GM13976 (cell line): Measurements from ENCODE around the gene ZNF83.
"Not testable (repeated sequence)": the region's sequence is repeated elsewhere in the genome, so short reads cannot be mapped to it uniquely, and the experiment has no call there.

Source experiments
- DNase-seq: peaks from one replicate; pipeline ENCODE4 v3.0.0; 2012; ENCODE audit warnings: low spot score
- CTCF ChIP-seq: IDR thresholded peaks from 2 replicates; pipeline ENCODE4 v1.5.1; 2012; ENCODE audit warnings: borderline replicate concordance, mild to moderate bottlenecking; ENCODE audit not compliant: insufficient read depth; ENCODE audit errors: extremely low read depth, missing control alignments, control extremely low read depth
- in situ Hi-C: fragments of 300-500 bp; cut with MboI; formaldehyde crosslinking; loops from one replicate; pipeline ENCODE4 v1.12.0; 2022; ENCODE audit warnings: low sequenced_read_pairs, mixed read lengths, inconsistent platforms; ENCODE audit not compliant: unreplicated experiment

The ZNF83 gene

GRCh38 chr19:52599241-52599640, 38.9 kb downstream of the ZNF83 start:
- in situ Hi-C loops, result no loop called here
- TF ChIP-seq CTCF, result no peak
- DNase-seq, result no peak

- in situ Hi-C loops, DNase-seq: not testable (repeated sequence)
Measured at GRCh38 chr19:52593441-52593840, 44.7 kb downstream of the ZNF83 start.

- in situ Hi-C loops, result no loop called here
- DNase-seq, result no peak
Measured at GRCh38 chr19:52592301-52592700, 45.9 kb downstream of the ZNF83 start.

GRCh38 chr19:52590728-52591127, 47.4 kb downstream of the ZNF83 start:
- no peak for DNase-seq
- in situ Hi-C loops, result no loop called here
- TF ChIP-seq CTCF, result no peak

More at GRCh38 chr19:52592301-52592700, 45.9 kb downstream of the ZNF83 start:
- no peak for TF ChIP-seq CTCF

- in situ Hi-C loops, result no loop called here
- DNase-seq, result no peak
- TF ChIP-seq CTCF, result no peak
Measured at GRCh38 chr19:52585604-52586003, 52.6 kb downstream of the ZNF83 start.

GRCh38 chr19:52584736-52585440, 53.3 kb downstream of the ZNF83 start:
- DNase-seq, result no peak
- TF ChIP-seq CTCF, result no peak
- in situ Hi-C loops, result no loop called here

DNA sequence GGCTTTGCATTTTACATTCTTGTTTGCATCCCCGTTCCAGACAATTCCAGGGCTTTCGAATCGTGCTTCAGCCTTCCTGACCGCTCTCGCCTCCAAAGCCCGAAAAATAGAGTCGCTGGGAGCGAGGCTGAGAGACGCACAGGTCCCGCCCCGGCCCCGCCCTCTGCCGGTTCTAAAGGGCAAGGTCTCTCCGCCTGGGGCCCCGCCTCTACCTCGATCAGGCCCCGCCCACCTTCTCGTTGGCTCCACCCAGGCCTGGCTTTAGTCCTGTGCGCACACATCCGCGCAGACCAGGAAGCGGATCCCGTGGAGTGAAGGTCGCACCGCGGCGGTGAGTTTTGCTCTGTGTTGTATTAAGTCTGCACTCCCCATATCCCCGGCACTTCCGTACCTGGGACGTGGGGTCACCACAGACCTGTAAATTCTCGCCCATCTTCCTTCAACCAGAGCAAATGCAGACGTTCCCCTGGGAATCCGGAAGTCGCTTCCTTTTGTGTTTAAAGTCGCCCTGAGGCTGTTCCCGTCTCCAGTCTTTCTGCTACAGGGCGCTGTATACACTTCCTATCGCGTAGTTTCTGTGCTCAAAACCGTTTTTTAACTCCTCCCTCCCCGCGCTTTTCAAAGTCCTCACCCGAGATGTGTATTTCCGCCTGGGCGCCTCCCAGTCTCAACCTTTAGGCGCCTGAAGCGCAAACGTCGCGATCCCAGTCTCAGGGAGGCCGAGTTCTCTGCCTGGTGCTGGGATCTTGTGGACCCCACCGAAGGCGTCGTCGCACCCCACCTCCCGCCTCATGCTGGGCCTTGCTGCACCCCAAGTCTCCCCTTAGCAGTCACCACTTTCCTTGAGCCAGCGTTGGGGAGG, 67.9 kb downstream of the ZNF83 start, which contains the start of gene ZNF701:
Gene ZNF701, plus strand, starts transcription at position 288 of the 862 bp plus-strand sequence. CDS start 3,861 bp downstream, outside the sequence.
- in situ Hi-C loops, result no loop called here
- peak; percentile 90 for DNase-seq
- TF ChIP-seq CTCF, result no peak

DNA sequence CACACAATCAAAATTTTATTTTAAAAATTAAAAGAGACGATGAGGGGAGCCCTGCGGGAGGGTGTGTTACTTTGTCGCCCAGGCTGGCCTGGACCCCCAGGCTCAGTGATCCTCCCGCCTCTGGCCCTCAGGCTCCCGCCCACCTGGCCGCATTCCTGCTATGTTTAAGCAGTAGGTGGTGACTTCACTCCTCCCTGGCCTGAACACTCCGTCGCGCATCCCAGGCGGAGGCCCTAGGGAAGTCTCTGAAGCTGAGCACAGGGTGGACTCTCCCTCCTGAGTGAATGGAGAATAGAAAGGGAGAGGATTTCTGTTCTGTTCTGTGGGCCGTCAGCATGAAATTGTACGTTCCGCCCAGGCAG, 68.5 kb downstream of the ZNF83 start:
- DNase-seq, in situ Hi-C loops: not testable (repeated sequence)
